KMS-11 (cell line): ENCODE results near the gene GPATCH11.

Experiments used
- H2AFZ ChIP-seq: fragments of 200-600 bp; sonication (generic); 2 replicates; pipeline ENCODE4 v1.6.1; 2016; ENCODE audit warnings: antibody characterized with exemption, mixed run types, low read depth
- H3K27ac ChIP-seq: fragments of 200-600 bp; sonication (generic); 2 replicates; pipeline ENCODE4 v1.6.1; 2016; ENCODE audit warnings: mild to moderate bottlenecking, mixed run types
- H3K27me3 ChIP-seq: fragments of 200-600 bp; sonication (generic); 2 replicates; pipeline ENCODE4 v1.6.1; 2017; ENCODE audit warnings: mild to moderate bottlenecking, low read depth, mixed run types, moderate library complexity; ENCODE audit not compliant: insufficient read depth
- H3K36me3 ChIP-seq: fragments of 200-600 bp; sonication (generic); 2 replicates; pipeline ENCODE4 v1.6.1; 2017; ENCODE audit warnings: mild to moderate bottlenecking, mixed run types; ENCODE audit not compliant: insufficient read depth
- H3K4me1 ChIP-seq: fragments of 200-600 bp; sonication (generic); 2 replicates; pipeline ENCODE4 v1.6.1; 2016; ENCODE audit warnings: mild to moderate bottlenecking, low read depth, mixed run types; ENCODE audit not compliant: poor library complexity, severe bottlenecking
- H3K4me2 ChIP-seq: fragments of 200-600 bp; sonication (generic); 2 replicates; pipeline ENCODE4 v1.7.0; 2016; ENCODE audit warnings: mild to moderate bottlenecking, mixed run types
- H3K4me3 ChIP-seq: fragments of 200-600 bp; sonication (generic); IDR thresholded peaks from 2 replicates; pipeline ENCODE4 v1.6.1; 2017; ENCODE audit warnings: low read depth, low read length, mixed read lengths; ENCODE audit not compliant: insufficient read depth
- H3K79me2 ChIP-seq: fragments of 200-600 bp; sonication (generic); 2 replicates; pipeline ENCODE4 v1.6.1; 2016; ENCODE audit warnings: low read depth, mixed run types; ENCODE audit not compliant: insufficient read depth
- H3K9ac ChIP-seq: fragments of 200-600 bp; sonication (generic); 2 replicates; pipeline ENCODE4 v1.6.1; 2016; ENCODE audit warnings: mild to moderate bottlenecking, mixed run types
- H4K20me1 ChIP-seq: fragments of 200-600 bp; sonication (generic); 2 replicates; pipeline ENCODE4 v1.6.1; 2016; ENCODE audit warnings: mild to moderate bottlenecking, mixed run types; ENCODE audit not compliant: insufficient read depth
- CTCF ChIP-seq: fragments of 200-600 bp; sonication (generic); conservative IDR thresholded peaks from 2 replicates; pipeline ENCODE4 v1.6.1; 2017; ENCODE audit warnings: low read depth, mild to moderate bottlenecking, antibody characterized with exemption, low read length, moderate library complexity, mixed read lengths

The GPATCH11 gene

GRCh38 chr2:37104178-37104577 lies 19.9 kb downstream of the GPATCH11 start:
- Histone ChIP-seq H3K4me1 (peaks cover 12% of the 10 kb centered on the region), H3K27me3 (no peaks in the 10 kb centered on the region), H3K36me3 (peaks cover 9% of the 10 kb centered on the region; the same call in 1 of the 2 replicates), H3K79me2 (no peaks in the 10 kb centered on the region), H3K4me3 (no peak overlapping the region), H2AFZ (no peak overlapping the region), H3K27ac (no peak overlapping the region), H3K4me2 (no peak overlapping the region), H4K20me1 (no peaks in the 10 kb centered on the region), H3K9ac (no peak overlapping the region)
- no peak for TF ChIP-seq CTCF

GRCh38 chr2:37105150-37105549 lies 20.8 kb downstream of the GPATCH11 start:
- Histone ChIP-seq H3K36me3 (peaks cover 9% of the 10 kb centered on the region; the same call in 1 of the 2 replicates), H3K79me2 (no peaks in the 10 kb centered on the region), H3K4me1 (peaks cover 2% of the 10 kb centered on the region), H3K27me3 (no peaks in the 10 kb centered on the region), H4K20me1 (no peaks in the 10 kb centered on the region), H3K4me2 (no peak overlapping the region), H2AFZ (no peak overlapping the region), H3K9ac (no peak overlapping the region), H3K4me3 (no peak overlapping the region), H3K27ac (no peak overlapping the region)
- no peak for TF ChIP-seq CTCF

- Histone ChIP-seq H3K27me3 (no peaks in the 10 kb centered on the region), H3K4me1 (no peaks in the 10 kb centered on the region), H3K79me2 (no peaks in the 10 kb centered on the region), H3K4me2 (no peak overlapping the region), H4K20me1 (no peaks in the 10 kb centered on the region), H2AFZ (no peak overlapping the region), H3K4me3 (no peak overlapping the region), H3K9ac (no peak overlapping the region), H3K36me3 (peaks cover 16% of the 10 kb centered on the region; the same call in 1 of the 2 replicates), H3K27ac (no peak overlapping the region)
- no peak for TF ChIP-seq CTCF
Measured at GRCh38 chr2:37109523-37109922, 25.2 kb downstream of the GPATCH11 start.

GRCh38 chr2:37110306-37111212 lies 26.2 kb downstream of the GPATCH11 start:
- Histone ChIP-seq H2AFZ (no peak overlapping the region), H3K4me2 (no peak overlapping the region), H4K20me1 (no peaks in the 10 kb centered on the region), H3K4me3 (no peak overlapping the region), H3K27ac (no peak overlapping the region), H3K27me3 (no peaks in the 10 kb centered on the region), H3K79me2 (no peaks in the 10 kb centered on the region), H3K4me1 (no peaks in the 10 kb centered on the region), H3K9ac (no peak overlapping the region), H3K36me3 (peaks cover 16% of the 10 kb centered on the region; the same call in 1 of the 2 replicates)
- TF ChIP-seq CTCF, result no peak
